Fibroblast of the aortic adventitia (primary cell): ENCODE data around the gene LZTS2. TPM values are rescaled to one million over a fixed set of nuclear protein-coding genes. Genes with fewer than 3 reads are reported as not detected.

Experiments used
- DNase-seq: peaks from one replicate; pipeline ENCODE4 v3.0.0-alpha.2; 2010; ENCODE audit warnings: low read depth
- H3K4me3 ChIP-seq: 2 replicates; pipeline ENCODE4 v1.5.1; 2011; ENCODE audit warnings: low read depth, mild to moderate bottlenecking, control low read depth, low read length, moderate library complexity
- CTCF ChIP-seq: IDR thresholded peaks from 2 replicates; pipeline ENCODE4 v1.5.1; 2011; ENCODE audit warnings: mild to moderate bottlenecking, low read length, control low read depth, inconsistent platforms; ENCODE audit not compliant: insufficient read depth
- total RNA-seq: library from RNA; depleted of rRNA; stranded (reverse); fragments of >200 nt; gene quantifications from 2 replicates; pipeline ENCODE4 v1.2.3, GENCODE V29; 2012; ENCODE audit warnings: low replicate concordance

LZTS2 gene
- total RNA-seq, 1 donor: 91.7 TPM

GRCh38 chr10:100982916-100983830, 16.4 kb upstream of the LZTS2 start:
- no peak overlapping the region for H3K4me3 ChIP-seq
- no peak for TF ChIP-seq CTCF
- DNase-seq: no peak

DNA sequence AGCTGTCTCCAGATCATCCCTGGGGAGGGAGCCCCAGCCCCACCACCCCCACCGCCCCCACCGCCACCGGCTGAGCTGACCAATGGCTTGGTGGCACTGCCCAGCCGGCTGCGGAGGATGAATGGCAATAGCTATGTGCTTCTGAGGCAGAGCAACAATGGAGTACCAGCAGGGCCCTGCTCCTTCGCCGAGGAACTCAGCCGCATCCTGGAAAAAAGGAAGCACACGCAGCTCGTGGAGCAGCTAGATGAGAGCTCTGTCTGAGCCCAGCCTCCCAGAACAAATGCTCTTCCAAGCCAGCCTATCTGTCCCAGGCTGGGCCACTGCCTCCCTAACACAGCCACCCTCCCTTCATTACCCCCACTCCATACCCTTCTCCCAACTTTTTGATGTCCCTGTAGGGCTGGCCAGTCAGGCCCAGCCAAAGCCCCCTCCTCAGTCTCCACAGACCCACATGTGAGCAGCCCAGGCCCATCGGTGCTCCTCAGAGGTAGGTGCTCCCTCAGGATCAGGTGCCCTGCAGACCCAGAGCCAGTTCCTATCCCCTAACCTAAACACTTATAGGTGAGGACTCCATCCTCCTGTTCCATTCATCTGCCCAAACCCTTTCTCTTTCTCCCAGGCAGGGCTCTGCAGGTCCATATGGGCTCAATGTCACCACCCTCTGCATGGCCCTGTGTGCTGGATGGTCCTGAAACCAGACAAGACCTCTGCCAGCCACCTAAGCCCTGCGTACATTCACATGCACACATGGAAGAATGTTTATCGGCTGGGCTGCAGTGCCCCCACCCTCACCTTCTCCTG, 15.5 kb upstream of the LZTS2 start:
- TF ChIP-seq CTCF: no peak
- no peak for DNase-seq
- H3K4me3 ChIP-seq: no peak overlapping the region

DNA sequence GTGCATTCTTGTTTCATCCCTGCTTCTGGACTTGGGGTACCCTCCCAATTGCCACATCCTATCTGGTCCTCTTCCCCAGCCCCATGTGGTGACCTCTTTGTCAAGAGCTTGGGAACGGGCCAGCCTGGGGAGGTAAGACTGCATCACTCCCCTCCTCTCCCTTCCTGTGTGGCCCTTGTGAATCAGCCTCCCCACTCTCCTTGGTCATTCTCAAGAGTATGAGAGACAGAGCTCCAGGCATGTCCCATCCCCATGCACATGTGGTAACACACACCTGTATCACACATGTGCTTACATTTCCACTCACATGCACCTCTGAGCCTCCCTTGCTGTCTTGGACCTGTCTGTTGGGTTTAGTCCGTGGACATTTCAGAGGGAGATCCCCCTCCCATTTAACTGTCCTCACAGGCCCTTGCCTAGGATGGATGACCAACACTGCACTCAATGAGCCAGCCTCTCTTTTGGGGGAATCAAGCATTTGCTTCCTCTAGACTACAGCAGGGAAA, 14.9 kb upstream of the LZTS2 start:
- H3K4me3 ChIP-seq: no peak overlapping the region
- TF ChIP-seq CTCF: no peak
- DNase-seq: no peak

- TF ChIP-seq CTCF: no peak
- DNase-seq: no peak
- no peak overlapping the region for H3K4me3 ChIP-seq
These were observed 14.3 kb upstream of the LZTS2 start for GRCh38 chr10:100985336-100985735.

GRCh38 chr10:100986623-100986951, 13.0 kb upstream of the LZTS2 start:
- peak overlapping the region; percentile 96 for H3K4me3 ChIP-seq
- TF ChIP-seq CTCF: no peak
- DNase-seq: no peak

- DNase-seq: peak; percentile 68
- TF ChIP-seq CTCF: no peak
- peak within 1 kb of the TSS; percentile 96 for H3K4me3 ChIP-seq
These were observed 12.5 kb upstream of the LZTS2 start, which contains the start of the genes MRPL43 and TWNK for GRCh38 chr10:100986952-100987684. MRPL43 (minus strand) TSS chr10:100987497; CDS start chr10:100987443, 54 bp downstream. TWNK (plus strand) TSS chr10:100987543; CDS start chr10:100988211, 668 bp downstream.
